SH-SY5Y (cell line): ENCODE data around the gene GPBP1L1.

Experiments
- GATA2 ChIP-seq: IDR thresholded peaks from 2 replicates; pipeline ENCODE4 v1.6.1; 2011; ENCODE audit warnings: mild to moderate bottlenecking, low read depth, low read length
- GATA3 ChIP-seq: IDR thresholded peaks from 2 replicates; pipeline ENCODE4 v1.6.1; 2011; ENCODE audit warnings: low read depth, mild to moderate bottlenecking, low read length, moderate library complexity

DNA sequence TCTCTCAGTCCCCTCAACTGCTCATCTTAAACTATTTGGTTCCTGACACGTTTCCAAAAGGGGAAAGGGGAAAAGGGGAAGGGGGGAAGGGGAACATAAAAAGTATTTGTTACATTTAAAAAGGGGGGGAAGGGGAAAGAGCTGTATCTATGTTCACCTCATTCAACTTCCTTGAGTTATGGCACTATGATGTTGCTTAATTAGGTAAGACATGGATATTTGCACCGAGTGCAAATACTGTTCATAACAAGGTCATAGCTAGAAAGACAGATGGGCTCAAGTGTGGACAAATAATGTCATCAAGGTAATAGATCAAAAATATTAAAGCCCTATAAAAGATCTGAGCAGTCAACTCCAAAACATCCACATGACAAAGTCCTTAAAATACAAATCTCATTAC is 26.0 kb downstream of the GPBP1L1 start:
- TF ChIP-seq GATA3 (no peak), GATA2 (no peak)
